ENCODE data around the gene TM4SF5.

TM4SF5 gene

DNA sequence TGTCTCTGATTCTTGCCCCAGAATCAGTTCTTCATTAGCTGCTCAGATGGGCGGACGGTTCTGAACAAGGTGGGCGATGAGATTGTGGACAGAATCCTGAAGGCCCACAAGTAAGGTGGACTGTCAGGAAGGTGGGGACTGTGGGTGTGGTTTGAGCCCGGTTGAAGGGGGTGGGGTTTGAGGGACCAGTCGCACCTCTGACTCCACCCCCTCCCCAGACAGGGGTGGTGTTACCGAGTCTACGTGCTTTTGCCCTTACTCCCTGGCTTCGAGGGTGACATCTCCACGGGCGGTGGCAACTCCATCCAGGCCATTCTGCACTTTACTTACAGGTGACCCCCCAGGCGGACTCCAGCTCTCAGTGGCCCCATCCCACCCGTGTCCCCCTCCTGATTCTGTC is 46.6 kb downstream of the TM4SF5 start:
- no peak for TF ChIP-seq POLR2AphosphoS5 (IDR thresholded peaks at IDR 0.05; ENCODE audit: low read depth)
- no peak for TF ChIP-seq GABPA (IDR thresholded peaks at IDR 0.05; ENCODE audit: low read depth)
- TF ChIP-seq, protein P1, sequence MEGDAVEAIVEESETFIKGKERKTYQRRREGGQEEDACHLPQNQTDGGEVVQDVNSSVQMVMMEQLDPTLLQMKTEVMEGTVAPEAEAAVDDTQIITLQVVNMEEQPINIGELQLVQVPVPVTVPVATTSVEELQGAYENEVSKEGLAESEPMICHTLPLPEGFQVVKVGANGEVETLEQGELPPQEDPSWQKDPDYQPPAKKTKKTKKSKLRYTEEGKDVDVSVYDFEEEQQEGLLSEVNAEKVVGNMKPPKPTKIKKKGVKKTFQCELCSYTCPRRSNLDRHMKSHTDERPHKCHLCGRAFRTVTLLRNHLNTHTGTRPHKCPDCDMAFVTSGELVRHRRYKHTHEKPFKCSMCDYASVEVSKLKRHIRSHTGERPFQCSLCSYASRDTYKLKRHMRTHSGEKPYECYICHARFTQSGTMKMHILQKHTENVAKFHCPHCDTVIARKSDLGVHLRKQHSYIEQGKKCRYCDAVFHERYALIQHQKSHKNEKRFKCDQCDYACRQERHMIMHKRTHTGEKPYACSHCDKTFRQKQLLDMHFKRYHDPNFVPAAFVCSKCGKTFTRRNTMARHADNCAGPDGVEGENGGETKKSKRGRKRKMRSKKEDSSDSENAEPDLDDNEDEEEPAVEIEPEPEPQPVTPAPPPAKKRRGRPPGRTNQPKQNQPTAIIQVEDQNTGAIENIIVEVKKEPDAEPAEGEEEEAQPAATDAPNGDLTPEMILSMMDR (IDR thresholded peaks at IDR 0.05; ENCODE audit: insufficient read depth, low read length), result no peak
- TF ChIP-seq SPI1 (IDR thresholded peaks at IDR 0.05; ENCODE audit: borderline replicate concordance, low read depth), result no peak
- TF ChIP-seq, protein P2, sequence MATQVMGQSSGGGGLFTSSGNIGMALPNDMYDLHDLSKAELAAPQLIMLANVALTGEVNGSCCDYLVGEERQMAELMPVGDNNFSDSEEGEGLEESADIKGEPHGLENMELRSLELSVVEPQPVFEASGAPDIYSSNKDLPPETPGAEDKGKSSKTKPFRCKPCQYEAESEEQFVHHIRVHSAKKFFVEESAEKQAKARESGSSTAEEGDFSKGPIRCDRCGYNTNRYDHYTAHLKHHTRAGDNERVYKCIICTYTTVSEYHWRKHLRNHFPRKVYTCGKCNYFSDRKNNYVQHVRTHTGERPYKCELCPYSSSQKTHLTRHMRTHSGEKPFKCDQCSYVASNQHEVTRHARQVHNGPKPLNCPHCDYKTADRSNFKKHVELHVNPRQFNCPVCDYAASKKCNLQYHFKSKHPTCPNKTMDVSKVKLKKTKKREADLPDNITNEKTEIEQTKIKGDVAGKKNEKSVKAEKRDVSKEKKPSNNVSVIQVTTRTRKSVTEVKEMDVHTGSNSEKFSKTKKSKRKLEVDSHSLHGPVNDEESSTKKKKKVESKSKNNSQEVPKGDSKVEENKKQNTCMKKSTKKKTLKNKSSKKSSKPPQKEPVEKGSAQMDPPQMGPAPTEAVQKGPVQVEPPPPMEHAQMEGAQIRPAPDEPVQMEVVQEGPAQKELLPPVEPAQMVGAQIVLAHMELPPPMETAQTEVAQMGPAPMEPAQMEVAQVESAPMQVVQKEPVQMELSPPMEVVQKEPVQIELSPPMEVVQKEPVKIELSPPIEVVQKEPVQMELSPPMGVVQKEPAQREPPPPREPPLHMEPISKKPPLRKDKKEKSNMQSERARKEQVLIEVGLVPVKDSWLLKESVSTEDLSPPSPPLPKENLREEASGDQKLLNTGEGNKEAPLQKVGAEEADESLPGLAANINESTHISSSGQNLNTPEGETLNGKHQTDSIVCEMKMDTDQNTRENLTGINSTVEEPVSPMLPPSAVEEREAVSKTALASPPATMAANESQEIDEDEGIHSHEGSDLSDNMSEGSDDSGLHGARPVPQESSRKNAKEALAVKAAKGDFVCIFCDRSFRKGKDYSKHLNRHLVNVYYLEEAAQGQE (IDR thresholded peaks at IDR 0.05; ENCODE audit: insufficient replicate concordance, low read depth), result no peak
- H3K4me3 ChIP-seq (replicated peaks; ENCODE audit: insufficient read depth, low read length), result no peak overlapping the region

DNA sequence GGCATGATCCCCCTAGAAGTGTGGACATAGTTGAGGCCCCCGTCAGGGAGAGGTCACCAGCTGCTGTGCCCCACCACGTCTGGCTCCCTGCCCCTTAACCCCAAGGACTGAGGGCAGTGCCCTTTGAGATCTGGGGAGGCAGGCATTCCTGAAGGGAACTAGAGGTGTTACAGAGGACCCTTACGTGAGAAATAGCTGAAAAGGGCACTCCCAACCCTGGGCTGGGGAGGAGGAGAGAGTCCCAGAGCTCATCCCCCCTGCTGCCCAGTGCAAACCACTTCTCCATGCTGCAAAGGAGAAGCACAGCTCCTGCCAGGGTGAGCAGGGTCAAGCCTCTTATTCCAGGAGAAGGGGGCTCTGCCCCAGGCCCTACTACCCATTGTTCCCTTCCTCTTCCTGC is 51.1 kb downstream of the TM4SF5 start:
- Histone ChIP-seq H3K4me3 (replicated peaks; ENCODE audit: insufficient read depth, low read length) (no peak overlapping the region), H3K27ac (replicated peaks) (no peak overlapping the region), H3K27me3 (ENCODE audit: insufficient read depth, poor library complexity, severe bottlenecking) (no peaks in the 10 kb centered on the region)
- no peak for DNase-seq (ENCODE audit: low read depth in 1 of 2, low spot score in 1 of 2)
- TF ChIP-seq POLR2AphosphoS5 (IDR thresholded peaks at IDR 0.05; ENCODE audit: low read depth), result no peak
- TF ChIP-seq, protein P1 (IDR thresholded peaks at IDR 0.05; ENCODE audit: insufficient read depth, low read length), result no peak
- no peak for TF ChIP-seq GABPA (IDR thresholded peaks at IDR 0.05; ENCODE audit: low read depth)
- no peak for TF ChIP-seq SPI1 (IDR thresholded peaks at IDR 0.05; ENCODE audit: borderline replicate concordance, low read depth)
- TF ChIP-seq, protein P2 (IDR thresholded peaks at IDR 0.05; ENCODE audit: insufficient replicate concordance, low read depth), result no peak

More for the DNA sequence above, 46.6 kb downstream of the TM4SF5 start:
- no peak overlapping the region for H3K27ac ChIP-seq (replicated peaks)
- H3K27me3 ChIP-seq (ENCODE audit: insufficient read depth, poor library complexity, severe bottlenecking), result no peaks in the 10 kb centered on the region
- no peak for DNase-seq (ENCODE audit: low read depth in 1 of 2, low spot score in 1 of 2)

- Histone ChIP-seq H3K4me3 (replicated peaks; ENCODE audit: insufficient read depth, low read length) (no peak overlapping the region), H3K27ac (replicated peaks) (no peak overlapping the region), H3K27me3 (ENCODE audit: insufficient read depth, poor library complexity, severe bottlenecking) (no peaks in the 10 kb centered on the region)
- no peak for TF ChIP-seq POLR2AphosphoS5 (IDR thresholded peaks at IDR 0.05; ENCODE audit: low read depth)
- TF ChIP-seq, protein P2 (IDR thresholded peaks at IDR 0.05; ENCODE audit: insufficient replicate concordance, low read depth), result no peak
- no peak for TF ChIP-seq SPI1 (IDR thresholded peaks at IDR 0.05; ENCODE audit: borderline replicate concordance, low read depth)
- no peak for TF ChIP-seq GABPA (IDR thresholded peaks at IDR 0.05; ENCODE audit: low read depth)
- DNase-seq (ENCODE audit: low read depth in 1 of 2, low spot score in 1 of 2), result no peak
These were observed 51.8 kb downstream of the TM4SF5 start for GRCh38 chr17:4823373-4824089.

Measured in HL-60 (cell line).